Inflammatory macrophage treated with lipopolysaccharide for 4 hours (primary cell): ENCODE results near the gene VWC2L.

ENCODE experiments used
- DNase-seq: peaks from one replicate; pipeline ENCODE4 v3.0.0-alpha.2; 2020

Gene VWC2L

DNA sequence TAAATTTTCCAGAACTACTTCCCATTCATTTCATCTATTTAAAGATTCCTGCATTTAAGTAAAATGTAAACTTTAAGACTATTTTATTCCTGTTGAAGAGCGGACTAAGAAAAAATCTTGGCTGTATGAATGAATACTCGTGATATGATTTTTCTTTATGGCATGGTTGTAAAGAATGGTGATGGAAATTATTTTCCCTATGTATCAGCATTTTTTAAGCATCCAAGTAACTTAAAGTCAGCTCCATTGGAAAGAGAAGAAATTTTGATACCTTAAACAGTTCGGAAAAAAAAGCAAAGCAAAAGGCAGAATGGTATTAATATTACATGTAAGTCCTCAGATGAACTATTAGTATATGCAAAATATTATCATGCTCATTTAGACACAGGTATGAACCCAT, 58.9 kb downstream of the VWC2L start:
- no peak for DNase-seq

DNA sequence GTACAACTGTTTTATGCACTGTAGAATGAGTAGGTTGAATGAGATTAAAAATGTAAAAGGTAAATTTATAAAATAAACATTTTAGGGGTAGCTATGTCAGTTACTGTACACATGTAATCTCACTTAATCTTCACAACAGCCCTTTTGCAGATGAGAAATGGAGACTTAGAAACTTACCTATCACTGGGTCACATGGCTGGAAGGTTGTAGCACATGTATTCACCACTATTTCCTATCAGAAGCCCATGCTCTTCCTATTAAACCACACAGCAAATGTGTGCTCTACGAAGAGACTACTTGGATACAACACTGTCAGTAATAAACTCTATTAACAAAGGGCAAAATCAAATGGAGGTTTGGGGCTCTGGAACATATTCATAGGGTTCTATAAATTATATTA, 60.5 kb downstream of the VWC2L start:
- DNase-seq: no peak

DNA sequence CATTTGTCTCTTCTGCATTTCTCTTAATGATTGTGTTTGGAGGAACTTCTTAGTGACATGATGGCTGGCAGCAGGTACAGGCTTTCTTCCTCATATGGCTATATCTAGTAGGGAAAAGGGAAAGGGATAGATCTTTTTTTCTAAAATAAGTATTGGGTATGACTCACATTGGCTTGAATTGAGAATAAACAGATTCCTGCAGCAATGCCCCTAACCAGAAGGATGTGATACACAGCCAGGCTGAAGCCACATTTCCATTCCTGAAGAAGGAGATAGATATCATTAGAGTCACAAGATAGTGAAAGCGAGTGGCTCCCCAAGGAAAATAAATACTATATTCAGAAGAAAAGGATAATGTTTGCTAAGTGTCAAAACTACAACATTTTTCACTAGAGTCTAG, 61.1 kb downstream of the VWC2L start:
- DNase-seq: no peak

DNA sequence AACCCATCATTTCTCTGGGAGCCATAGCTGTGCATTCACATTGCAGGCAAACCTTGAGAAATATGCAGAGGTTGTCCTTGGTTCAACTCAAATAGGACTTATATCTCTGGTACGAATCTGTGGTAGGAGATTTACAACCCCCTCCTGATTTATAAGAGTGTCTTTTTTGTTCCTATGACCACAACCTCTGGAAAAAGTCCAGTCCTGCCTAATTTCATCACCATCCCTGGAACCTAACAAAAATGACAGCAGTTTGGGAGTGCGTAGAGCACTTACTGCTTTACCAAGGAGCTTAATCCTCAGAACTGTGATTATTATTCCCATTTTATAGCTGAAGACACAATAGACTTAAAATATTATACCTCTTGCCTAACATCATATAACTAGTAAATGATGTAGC, 66.5 kb downstream of the VWC2L start:
- DNase-seq: no peak

DNA sequence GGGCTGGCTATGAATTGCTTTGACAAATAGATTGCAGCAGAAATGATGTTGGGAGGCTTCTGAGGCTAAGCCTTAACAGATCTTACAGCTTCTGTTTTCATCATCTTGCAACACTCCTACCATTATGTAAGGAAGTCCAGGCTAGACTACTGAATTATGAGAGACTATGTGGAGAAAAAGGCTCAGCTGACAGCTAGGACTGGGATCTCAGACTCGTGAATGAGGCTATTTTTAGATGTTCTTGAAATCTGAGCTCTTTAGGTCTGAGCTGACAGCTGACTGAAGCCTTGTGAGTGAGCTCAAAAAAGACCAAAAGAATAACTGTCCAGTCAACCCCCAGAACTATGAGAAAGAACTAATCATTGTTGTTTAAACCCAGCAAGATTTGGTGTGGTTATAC, 70.3 kb downstream of the VWC2L start:
- no peak for DNase-seq

DNA sequence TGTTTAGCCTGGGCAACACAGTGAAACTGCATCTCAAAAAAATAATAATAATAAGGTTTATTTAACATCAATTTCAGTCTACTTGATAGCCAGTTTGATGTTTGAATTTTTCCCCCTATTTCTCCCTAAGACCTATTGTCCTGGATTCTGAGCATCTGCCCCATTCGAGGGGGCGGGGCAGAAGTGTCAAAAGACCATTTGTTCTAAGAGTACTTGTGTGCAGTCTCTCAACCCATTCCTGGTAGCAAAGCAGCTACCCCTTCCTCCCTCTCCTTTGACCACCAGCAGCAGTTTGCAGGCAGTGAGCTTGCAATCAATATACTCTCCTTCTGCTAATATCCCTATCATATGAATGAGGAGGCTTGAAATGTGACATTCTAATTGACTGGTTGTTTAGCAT, 71.9 kb downstream of the VWC2L start:
- DNase-seq: no peak

DNA sequence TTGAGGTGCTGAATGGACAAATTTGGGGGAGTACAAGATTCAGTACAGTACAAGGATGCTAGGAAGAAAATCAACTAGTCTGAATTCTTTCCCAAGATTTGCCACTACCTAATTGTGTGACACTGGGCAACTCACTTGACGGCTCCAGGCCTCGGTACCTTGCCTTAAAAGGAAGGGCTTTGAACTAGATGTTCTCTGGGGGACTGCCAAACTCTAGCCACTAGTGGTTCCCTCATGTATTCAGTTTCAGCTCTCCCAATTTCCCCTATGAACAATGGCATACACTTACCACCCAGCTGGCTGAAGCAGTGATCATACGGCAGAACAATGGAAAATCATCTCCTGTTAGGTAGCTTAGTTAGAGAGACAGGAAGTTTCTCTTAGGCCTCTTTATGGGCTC, 73.4 kb downstream of the VWC2L start:
- no peak for DNase-seq

- DNase-seq: no peak
Observed at GRCh38 chr2:214484701-214485100, 73.8 kb downstream of the VWC2L start.

DNA sequence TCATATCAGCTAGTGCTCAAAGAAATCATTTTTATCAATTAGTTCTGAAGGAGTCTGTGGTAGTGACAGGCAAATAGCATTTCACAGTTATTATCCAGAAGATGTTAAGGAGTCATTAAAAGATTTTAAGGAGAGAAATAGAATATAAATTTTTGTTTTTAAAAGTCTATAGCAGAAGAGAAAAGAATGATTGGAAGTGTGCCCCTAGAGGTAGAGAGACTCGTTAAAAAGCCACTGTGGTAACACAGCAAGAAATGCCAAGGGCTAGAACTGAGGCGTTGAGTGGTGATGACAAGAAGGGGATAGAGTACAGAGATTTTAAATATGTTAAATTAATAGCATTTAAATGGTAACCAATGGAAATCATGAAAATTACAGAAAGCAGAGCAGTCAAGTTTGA, 78.3 kb downstream of the VWC2L start:
- DNase-seq: no peak

- DNase-seq: no peak
Observed at GRCh38 chr2:214489702-214490101, 78.8 kb downstream of the VWC2L start.

DNA sequence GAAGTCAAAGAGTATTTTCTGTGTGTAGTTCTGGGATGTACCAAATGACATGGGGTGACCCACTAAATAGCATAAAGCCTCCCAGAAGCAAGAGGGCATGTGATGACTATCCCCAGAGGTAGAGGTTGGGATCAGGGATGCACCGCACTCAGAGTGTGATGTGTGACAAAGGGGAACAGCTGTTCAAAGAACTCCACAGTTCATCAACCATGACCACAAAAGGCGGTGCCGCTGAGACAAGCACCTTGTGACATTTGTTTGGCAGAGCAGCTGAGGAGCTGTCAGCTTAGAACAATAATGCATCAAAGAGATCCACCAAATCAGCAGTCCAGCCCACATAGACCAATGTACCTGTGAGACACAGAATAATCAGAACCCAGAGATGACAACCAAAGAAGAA, 81.3 kb downstream of the VWC2L start:
- DNase-seq: no peak

DNA sequence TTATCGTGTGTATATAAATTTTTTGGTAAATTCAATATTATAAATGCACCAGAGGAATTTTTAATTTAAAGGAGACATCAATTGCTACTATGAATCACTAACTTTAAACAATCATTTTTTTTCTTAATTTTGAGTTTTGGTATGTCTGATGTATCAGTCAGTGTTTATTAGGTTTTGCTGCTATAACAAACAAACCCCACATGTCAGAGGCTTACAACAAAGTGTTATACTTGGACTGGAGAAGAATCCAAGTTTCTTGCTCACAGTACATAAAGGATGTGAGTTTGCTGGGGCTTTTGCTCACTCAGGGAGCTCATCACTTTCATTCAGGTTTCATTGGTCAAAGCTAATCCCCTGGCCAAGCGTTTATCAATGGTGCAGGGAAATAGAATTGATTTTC, 81.8 kb downstream of the VWC2L start:
- no peak for DNase-seq

DNA sequence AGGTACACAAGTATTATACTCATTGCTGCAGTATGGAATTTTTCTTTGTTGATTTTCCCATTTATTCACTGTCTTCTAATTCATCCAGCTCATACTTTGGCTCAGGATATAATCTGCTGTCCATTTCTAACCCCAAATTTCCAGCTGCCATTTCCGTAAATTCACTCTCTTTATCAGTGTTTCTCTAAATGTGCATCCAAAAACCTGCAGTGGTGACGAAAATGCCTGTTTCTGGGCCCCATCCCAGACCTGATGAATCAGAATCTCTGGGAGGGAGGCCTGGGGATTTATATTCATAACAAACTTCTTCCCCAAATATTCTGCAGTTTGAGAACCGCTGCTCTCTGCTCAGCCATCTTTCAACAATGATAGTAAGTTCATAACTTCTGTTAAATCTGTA, 86.6 kb downstream of the VWC2L start:
- DNase-seq: no peak

DNA sequence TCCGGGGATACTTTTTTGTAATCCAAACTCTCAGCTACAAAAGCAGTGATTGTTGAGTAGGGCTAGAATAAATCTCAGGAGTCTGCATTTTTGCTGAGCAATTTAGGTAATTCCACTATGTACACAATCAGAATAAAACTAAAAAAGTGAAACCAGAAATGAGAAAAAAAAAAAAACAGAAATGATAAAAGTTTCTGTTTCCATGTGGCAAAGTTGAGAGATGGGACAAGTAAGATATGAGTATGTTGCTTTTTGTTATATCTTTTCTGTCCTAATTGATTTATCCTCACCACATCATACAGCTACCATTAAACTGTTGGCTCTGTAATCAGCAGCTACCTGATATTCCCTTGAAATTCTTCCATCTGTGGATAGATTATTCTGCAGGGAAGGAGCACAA, 92.7 kb downstream of the VWC2L start:
- no peak for DNase-seq

DNA sequence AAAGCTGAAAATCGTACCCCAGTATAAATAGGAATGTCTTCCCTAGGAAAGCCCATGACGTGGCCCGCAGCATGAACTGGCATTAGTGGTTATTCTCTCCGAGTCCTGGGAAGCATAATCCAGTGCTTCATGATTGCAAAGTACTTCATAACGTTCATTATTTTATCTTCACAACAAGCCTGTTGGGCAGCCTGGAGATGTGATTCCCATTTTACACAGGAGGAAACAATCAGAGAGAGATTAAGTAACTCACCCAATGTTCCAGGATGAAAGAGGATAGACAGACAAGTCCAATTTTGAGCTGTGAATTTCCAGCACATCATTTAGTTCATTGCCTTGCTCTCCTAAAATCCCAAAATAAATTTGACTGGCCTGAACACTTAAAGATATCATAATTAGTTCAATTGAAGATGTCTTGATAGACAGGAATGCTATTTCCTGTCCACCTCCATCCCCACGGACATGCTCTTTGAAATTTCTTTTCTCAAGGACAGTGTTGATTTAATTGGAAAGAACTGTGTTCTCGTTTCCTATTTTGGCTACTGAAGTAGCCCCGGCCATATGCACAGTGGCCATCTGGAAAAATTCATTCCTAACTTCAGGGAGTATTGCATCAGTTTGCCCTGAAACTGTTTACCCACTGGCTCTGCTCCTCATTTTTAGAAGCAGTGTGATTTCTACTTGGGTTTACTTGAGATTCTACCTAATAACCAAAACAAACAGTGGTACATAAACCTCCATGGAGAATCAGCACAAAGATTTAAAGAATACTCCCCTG, 93.9 kb downstream of the VWC2L start:
- no peak for DNase-seq

DNA sequence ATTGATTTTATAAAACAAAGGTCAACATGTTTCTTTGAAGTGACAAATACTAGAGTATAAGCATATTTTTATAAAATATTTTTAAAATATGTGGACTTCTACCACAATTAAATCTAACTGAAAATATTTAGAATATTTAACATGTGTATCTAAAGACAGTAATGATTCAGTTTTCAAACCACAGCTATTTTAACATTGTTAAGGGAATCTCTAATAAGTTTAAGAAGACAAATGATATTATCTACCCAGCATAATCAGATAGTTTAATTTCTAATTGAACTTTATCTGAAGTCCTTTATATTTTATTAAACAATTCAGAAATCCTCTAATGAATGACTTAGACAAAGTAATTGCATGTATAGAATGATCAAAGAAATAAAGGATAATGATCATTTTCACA, 96.2 kb downstream of the VWC2L start:
- no peak for DNase-seq

- DNase-seq: no peak
Observed at GRCh38 chr2:214514704-214515103, 103.8 kb downstream of the VWC2L start.

- no peak for DNase-seq
Observed at GRCh38 chr2:214515111-214515510, 104.3 kb downstream of the VWC2L start.

DNA sequence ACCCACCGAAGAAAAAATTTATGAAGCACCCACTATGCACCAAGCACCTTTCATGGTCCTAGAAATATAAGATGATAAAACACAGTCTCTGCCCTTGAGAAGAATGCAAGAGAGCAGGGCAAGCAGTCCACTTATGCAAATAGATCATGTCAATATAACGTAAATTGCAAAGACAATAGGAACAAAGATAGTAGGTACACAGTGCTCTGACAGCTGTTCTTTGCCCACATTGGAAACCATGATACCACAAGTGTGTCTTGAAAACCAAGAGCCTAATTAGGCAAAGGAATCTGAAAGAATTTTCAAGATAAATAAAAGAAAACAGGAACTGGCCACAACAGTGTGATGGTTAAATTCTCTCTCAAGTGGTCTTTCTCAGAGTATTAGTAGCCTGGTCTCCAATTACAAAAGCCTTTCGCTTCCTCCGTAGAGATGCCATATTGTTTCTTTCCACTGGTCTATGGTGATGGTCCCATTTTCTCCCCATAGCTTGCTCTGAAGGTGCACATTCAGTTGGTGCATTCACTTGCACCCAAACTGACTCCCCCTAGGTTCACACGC, 108.5 kb downstream of the VWC2L start:
- DNase-seq: no peak

- no peak for DNase-seq
Observed at GRCh38 chr2:214529021-214529420, 118.2 kb downstream of the VWC2L start.

DNA sequence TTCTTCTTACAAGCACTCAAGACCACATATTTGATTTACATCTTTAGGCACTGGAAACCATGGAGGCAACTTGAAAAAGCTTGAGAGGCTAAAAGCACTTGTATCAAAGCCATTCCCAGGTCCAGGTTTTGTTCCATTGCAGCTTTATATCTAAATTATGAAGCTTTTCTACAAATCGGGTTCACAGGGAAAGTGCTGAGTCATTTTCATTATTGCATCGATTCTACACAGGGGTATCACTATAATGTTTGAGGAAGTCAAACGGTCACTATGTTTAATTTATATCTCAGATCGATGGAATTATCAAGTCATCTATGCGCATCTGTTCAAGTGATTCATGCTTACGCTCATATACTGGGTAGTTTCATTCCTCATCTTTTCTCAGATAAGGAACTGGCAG, 118.7 kb downstream of the VWC2L start:
- DNase-seq: no peak

DNA sequence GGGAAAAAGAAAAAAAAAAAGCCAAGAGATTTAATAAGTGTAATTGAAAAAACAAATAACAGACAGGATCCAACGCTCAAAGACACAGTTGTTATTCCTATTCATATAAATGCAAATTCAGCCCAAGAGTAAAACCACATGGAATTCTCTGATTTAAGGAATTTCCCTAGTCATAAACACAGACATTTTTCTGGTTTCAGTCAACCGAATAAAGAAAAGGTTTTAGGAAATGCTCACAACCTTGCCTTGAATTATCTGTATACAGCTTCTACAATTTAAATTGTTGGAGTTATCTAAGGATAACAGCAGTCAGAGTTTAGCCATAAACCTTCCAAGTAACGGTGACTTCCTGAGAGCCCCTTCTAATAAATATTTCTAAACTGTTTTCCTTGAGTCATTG, 122.7 kb downstream of the VWC2L start:
- DNase-seq: no peak

DNA sequence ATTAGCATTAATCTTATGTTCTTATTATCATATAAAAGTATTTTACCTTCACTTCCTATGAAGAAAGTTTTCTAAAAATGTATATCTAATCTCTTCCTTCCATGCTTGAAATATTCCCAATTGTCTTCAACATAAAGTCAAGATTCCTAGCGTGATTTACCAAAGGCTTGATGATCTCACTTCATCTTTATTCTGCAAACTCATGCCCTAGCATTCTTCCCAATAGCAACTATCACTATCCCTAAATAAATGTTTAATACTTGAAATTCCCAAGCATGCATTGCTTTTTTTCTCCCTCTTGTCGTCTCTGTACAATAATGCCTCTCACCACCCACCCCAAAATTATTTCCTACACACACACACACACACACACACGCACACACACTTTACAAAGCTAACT, 125.8 kb downstream of the VWC2L start:
- DNase-seq: no peak

DNA sequence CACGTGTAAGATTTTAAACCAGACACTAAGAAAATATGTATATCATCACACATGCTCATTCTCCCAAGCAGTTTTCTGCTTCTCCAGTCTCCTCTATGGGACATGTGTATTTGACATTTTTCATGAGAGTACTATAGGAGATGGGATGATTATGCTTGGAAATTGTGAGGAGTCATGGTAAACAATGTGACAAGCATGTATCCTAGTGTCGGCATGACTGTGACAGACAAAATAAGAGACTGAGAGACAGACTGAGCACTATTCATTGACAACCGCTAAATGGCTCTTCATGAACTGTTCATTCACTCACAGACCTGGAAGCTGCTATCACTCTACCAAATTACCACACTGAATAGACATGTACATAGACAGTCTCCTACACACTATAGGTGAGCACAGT, 127.1 kb downstream of the VWC2L start:
- DNase-seq: no peak

DNA sequence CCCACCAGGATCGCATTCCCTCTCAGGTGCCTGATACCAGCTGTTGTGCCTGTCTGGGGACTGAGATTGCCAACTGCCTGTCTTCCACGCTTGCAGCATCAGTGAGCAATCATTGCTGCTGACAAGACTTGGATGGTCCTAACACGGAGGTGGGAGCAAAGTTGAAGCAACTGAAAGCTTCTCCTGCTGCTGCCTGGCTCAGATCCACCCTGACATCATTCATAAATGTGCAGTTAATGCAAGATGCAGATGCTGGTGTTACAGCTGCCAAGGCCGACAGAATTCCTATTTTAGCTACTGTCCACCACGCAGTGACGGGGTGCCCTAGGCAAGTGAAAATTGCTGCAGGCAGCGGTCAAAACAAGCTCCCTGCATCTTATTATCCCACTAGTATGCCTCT, 131.4 kb downstream of the VWC2L start:
- no peak for DNase-seq
